Neural crest cell (in vitro differentiated cells): ENCODE results near the gene PCNT. TPM values are rescaled to one million over a fixed set of nuclear protein-coding genes. Genes with fewer than 3 reads are reported as not detected.

Experiments
- DNase-seq: peaks from one replicate; pipeline ENCODE4 v3.0.0; 2021; ENCODE audit warnings: low read depth, mixed read lengths, low spot score
- H3K27ac Mint-ChIP-seq: one replicate; pipeline ENCODE4 v1.8.0; 2021; ENCODE audit warnings: mild to moderate bottlenecking, mixed read lengths; ENCODE audit not compliant: unreplicated experiment
- H3K27me3 Mint-ChIP-seq: 2 replicates; pipeline ENCODE4 v1.8.0; 2021; ENCODE audit warnings: low read depth, mild to moderate bottlenecking, mixed read lengths
- H3K36me3 Mint-ChIP-seq: 2 replicates; pipeline ENCODE4 v1.8.0; 2021; ENCODE audit warnings: low read depth, mild to moderate bottlenecking, mixed read lengths
- H3K4me1 Mint-ChIP-seq: 2 replicates; pipeline ENCODE4 v1.8.0; 2021; ENCODE audit warnings: mixed read lengths
- H3K4me3 Mint-ChIP-seq: one replicate; pipeline ENCODE4 v1.8.0; 2021; ENCODE audit warnings: mild to moderate bottlenecking, mixed read lengths
- H3K9me3 Mint-ChIP-seq: 2 replicates; pipeline ENCODE4 v1.8.0; 2021; ENCODE audit warnings: mixed read lengths
- total RNA-seq: library from RNA; stranded (reverse); gene quantifications from 2 replicates; pipeline ENCODE4 v1.2.1, GENCODE V29; 2021
- TF ChIP-seq, protein P1 (sequence below): fragments of 200-600 bp; sonication (generic); conservative IDR thresholded peaks from 2 replicates; pipeline ENCODE4 v1.5.0; 2021; ENCODE audit warnings: antibody characterized with exemption, mild to moderate bottlenecking

PCNT gene
- total RNA-seq, 1 donor from 2014 or later: 60.4 TPM

DNA sequence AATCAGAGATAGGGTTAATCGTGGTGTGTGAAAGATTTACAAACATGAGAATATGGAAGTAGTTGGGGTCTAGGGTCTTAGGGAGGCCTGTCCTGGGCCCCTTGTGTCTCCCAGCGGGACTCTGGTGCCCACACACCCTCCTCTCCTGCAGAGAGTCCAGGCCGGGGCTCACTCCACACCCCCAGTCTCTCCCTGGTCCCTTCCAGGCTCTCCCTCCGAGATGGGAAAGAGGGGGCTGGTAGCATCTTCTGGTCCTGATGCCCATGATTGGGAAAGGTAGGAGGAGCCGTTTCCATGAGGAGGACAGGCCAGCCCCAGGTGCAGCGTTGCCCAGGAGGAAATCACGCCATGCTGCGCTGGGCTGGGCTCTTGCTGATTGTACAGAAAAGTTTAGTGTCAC lies 26.6 kb downstream of the PCNT start:
- Mint-ChIP-seq H3K4me1 (no peaks in the 10 kb centered on the region), H3K4me3 (no peak overlapping the region), H3K36me3 (peaks cover 16% of the 10 kb centered on the region), H3K9me3 (no peaks in the 10 kb centered on the region), H3K27ac (no peak overlapping the region), H3K27me3 (no peaks in the 10 kb centered on the region)
- TF ChIP-seq, protein P1, sequence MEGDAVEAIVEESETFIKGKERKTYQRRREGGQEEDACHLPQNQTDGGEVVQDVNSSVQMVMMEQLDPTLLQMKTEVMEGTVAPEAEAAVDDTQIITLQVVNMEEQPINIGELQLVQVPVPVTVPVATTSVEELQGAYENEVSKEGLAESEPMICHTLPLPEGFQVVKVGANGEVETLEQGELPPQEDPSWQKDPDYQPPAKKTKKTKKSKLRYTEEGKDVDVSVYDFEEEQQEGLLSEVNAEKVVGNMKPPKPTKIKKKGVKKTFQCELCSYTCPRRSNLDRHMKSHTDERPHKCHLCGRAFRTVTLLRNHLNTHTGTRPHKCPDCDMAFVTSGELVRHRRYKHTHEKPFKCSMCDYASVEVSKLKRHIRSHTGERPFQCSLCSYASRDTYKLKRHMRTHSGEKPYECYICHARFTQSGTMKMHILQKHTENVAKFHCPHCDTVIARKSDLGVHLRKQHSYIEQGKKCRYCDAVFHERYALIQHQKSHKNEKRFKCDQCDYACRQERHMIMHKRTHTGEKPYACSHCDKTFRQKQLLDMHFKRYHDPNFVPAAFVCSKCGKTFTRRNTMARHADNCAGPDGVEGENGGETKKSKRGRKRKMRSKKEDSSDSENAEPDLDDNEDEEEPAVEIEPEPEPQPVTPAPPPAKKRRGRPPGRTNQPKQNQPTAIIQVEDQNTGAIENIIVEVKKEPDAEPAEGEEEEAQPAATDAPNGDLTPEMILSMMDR: no peak
- no peak for DNase-seq

DNA sequence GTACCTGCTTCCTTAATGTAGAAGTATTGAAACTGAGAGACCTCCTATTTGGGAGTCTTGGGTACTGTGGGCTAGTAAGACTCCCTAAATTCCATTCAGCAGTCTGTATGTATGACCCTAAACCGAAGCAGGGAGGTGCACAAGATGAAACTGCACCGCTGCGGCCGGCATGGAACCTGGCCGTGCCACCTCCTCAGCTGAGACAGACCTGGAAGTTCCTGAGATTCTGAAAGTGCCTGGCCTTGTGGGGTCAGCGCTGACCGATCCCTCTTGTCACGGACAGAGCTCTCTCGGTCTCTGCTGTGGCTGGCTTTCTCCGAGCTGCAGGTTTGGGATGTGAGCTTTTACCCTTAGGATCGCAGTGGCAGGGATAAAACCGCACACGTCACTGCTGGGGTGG lies 27.0 kb downstream of the PCNT start:
- TF ChIP-seq, protein P1: no peak
- H3K4me1 Mint-ChIP-seq: no peaks in the 10 kb centered on the region
- H3K4me3 Mint-ChIP-seq: no peak overlapping the region
- no peak overlapping the region for H3K27ac Mint-ChIP-seq
- no peak for DNase-seq
- no peaks in the 10 kb centered on the region for H3K27me3 Mint-ChIP-seq
- no peaks in the 10 kb centered on the region for H3K9me3 Mint-ChIP-seq
- peaks cover 16% of the 10 kb centered on the region for H3K36me3 Mint-ChIP-seq

DNA sequence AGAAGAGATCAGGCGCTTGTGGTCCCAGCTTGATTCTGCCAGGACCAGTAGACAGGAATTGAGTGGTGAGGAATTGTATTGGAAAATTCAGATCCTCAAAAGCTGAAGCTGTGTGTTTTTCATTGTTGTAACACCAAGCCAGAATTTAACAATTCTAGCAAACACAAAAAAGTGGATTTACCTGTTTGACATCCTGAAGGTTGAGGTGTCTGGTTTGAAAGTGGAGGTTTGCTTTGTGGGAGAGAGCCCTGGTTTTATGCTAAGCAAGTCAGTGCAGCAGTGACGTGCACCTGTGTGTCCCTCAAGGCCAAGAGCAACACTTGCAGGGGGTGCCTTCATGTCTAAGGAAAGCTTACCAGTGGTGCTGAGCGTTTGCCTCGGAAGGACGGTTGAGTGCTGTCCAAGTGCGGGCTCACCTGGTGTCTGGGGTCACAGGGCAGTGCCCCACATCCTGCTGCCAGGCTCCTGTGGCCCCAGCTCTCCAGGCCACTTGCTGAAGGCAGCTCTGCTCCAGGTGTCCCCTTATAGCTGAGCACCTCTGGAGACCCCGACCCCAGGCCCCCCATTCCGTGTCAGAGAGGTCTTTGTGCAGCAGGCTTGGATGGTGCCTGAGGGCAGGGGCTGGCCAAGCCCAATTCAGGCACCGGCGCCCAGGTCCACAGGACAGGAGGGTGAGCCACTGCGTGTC lies 27.7 kb downstream of the PCNT start:
- DNase-seq: no peak
- Mint-ChIP-seq H3K4me1 (no peaks in the 10 kb centered on the region), H3K9me3 (no peaks in the 10 kb centered on the region), H3K27ac (no peak overlapping the region), H3K27me3 (no peaks in the 10 kb centered on the region), H3K4me3 (no peak overlapping the region), H3K36me3 (peaks cover 16% of the 10 kb centered on the region)
- TF ChIP-seq, protein P1: no peak

DNA sequence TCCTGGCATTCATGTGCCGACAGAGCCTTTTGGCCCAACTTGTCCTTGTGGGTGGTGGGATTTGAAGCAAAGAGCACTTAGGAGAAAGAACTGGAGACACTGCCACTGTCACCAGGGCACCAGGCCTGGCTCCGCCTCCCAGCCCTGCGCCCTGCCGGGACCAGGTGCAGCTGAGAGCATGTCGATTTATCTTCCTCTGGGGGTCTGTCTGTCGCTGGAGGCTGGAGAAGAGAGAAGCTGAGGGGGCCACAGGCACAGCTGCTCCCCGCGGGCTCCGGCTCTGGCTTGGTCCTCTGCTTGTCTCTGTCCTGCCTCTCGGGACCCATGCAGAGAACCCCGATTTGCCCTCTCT lies 28.2 kb downstream of the PCNT start:
- no peaks in the 10 kb centered on the region for H3K9me3 Mint-ChIP-seq
- H3K27me3 Mint-ChIP-seq: no peaks in the 10 kb centered on the region
- no peaks in the 10 kb centered on the region for H3K4me1 Mint-ChIP-seq
- no peak overlapping the region for H3K4me3 Mint-ChIP-seq
- TF ChIP-seq, protein P1: no peak
- H3K36me3 Mint-ChIP-seq: peaks cover 18% of the 10 kb centered on the region
- DNase-seq: no peak
- H3K27ac Mint-ChIP-seq: no peak overlapping the region

DNA sequence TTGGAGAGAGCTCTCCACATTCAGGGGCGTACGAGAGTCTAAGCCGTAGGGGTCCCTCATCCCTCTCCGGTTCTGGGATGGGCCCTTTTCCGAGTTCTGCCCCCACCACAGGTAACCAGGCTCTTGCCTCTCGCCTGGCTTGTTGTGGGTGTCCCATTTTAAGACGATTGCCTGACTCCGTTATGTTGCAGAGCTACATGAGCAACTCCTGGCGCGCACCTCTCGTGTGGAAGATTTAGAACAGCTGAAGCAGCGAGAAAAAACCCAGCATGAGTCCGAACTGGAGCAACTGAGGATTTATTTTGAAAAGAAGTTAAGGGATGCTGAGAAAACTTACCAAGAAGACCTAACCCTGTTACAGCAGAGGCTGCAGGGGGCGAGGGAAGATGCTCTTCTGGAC lies 29.0 kb downstream of the PCNT start:
- TF ChIP-seq, protein P1: no peak
- Mint-ChIP-seq H3K27me3 (no peaks in the 10 kb centered on the region), H3K9me3 (no peaks in the 10 kb centered on the region), H3K4me1 (no peaks in the 10 kb centered on the region), H3K4me3 (no peak overlapping the region), H3K36me3 (peaks cover 18% of the 10 kb centered on the region), H3K27ac (no peak overlapping the region)
- DNase-seq: no peak
